H54 (cell line): ENCODE results near the gene NOX4.
"Not testable (repeated sequence)": the region's sequence is repeated elsewhere in the genome, so short reads cannot be mapped to it uniquely, and the experiment has no call there.

Source experiments
- DNase-seq: peaks from one replicate; pipeline ENCODE4 v3.0.0; 2011; ENCODE audit warnings: low spot score, mixed read lengths; ENCODE audit not compliant: insufficient read length
- FAIRE-seq: peaks from 3 replicates; lab custom pipeline; 2011; peaks lifted over from hg19 to GRCh38; lab: Jason Lieb, UNC
- POLR2A ChIP-seq: IDR thresholded peaks from 2 replicates; pipeline ENCODE4 v1.6.1; 2011; ENCODE audit warnings: low read depth, mild to moderate bottlenecking, low read length

Gene NOX4

GRCh38 chr11:89327885-89328284 lies 163.3 kb downstream of the NOX4 start:
- no peak for FAIRE-seq
- no peak for TF ChIP-seq POLR2A
- DNase-seq: no peak

GRCh38 chr11:89321401-89321800 lies 169.8 kb downstream of the NOX4 start:
- TF ChIP-seq POLR2A: no peak
- DNase-seq (no peak), FAIRE-seq (no peak)

- not testable (repeated sequence) for FAIRE-seq, DNase-seq
These were observed 180.6 kb downstream of the NOX4 start for GRCh38 chr11:89310607-89311006.

GRCh38 chr11:89309321-89309985 lies 181.7 kb downstream of the NOX4 start:
- not testable (repeated sequence) for DNase-seq, FAIRE-seq

GRCh38 chr11:89308272-89308671 lies 182.9 kb downstream of the NOX4 start:
- DNase-seq, FAIRE-seq: not testable (repeated sequence)

GRCh38 chr11:89303029-89303428 lies 188.1 kb downstream of the NOX4 start:
- FAIRE-seq, DNase-seq: not testable (repeated sequence)

- not testable (repeated sequence) for DNase-seq, FAIRE-seq
These were observed 196.2 kb downstream of the NOX4 start for GRCh38 chr11:89295023-89295422.

- no peak for TF ChIP-seq POLR2A
- FAIRE-seq (no peak), DNase-seq (no peak)
These were observed 197.1 kb downstream of the NOX4 start for GRCh38 chr11:89293965-89294679.

GRCh38 chr11:89288004-89288403 lies 203.2 kb downstream of the NOX4 start:
- FAIRE-seq, DNase-seq: not testable (repeated sequence)

- not testable (repeated sequence) for DNase-seq, FAIRE-seq
These were observed 204.6 kb downstream of the NOX4 start for GRCh38 chr11:89286601-89287000.

GRCh38 chr11:89281032-89281677 lies 210.0 kb downstream of the NOX4 start:
- not testable (repeated sequence) for FAIRE-seq, DNase-seq

- TF ChIP-seq POLR2A: no peak
- DNase-seq: no peak
- no peak for FAIRE-seq
These were observed 212.0 kb downstream of the NOX4 start for GRCh38 chr11:89279176-89279575.

- FAIRE-seq (no peak), DNase-seq (no peak)
- no peak for TF ChIP-seq POLR2A
These were observed 215.2 kb downstream of the NOX4 start for GRCh38 chr11:89275966-89276365.
